MG63 (cell line): ENCODE data around the gene ANKHD1. TPM values are rescaled to one million over a fixed set of nuclear protein-coding genes. Genes with fewer than 3 reads are reported as not detected.
"Not testable (repeated sequence)": the region's sequence is repeated elsewhere in the genome, so short reads cannot be mapped to it uniquely, and the experiment has no call there.

Experiments
- DNase-seq: peaks from one replicate; pipeline ENCODE4 v3.0.0-alpha.2; 2020
- H3K27me3 ChIP-seq: fragments of 250-450 bp; sonication (Bioruptor Pico); 2 replicates; pipeline ENCODE4 v1.5.1; 2020; ENCODE audit warnings: mild to moderate bottlenecking, moderate library complexity
- H3K36me3 ChIP-seq: fragments of 250-450 bp; sonication (Bioruptor Pico); 2 replicates; pipeline ENCODE4 v1.5.1; 2020; ENCODE audit warnings: mild to moderate bottlenecking, moderate library complexity
- H3K4me3 ChIP-seq: fragments of 250-450 bp; sonication (Bioruptor Pico); 2 replicates; pipeline ENCODE4 v1.5.1; 2020; ENCODE audit warnings: mild to moderate bottlenecking, moderate library complexity
- H3K9me3 ChIP-seq: fragments of 250-450 bp; sonication (Bioruptor Pico); 2 replicates; pipeline ENCODE4 v1.5.1; 2020; ENCODE audit warnings: mild to moderate bottlenecking, moderate library complexity
- total RNA-seq: library from RNA; depleted of rRNA; stranded (reverse); fragments of >200 nt; shearing (Covaris generic); gene quantifications from 2 replicates; pipeline ENCODE4 v1.2.3, GENCODE V29; 2014; ENCODE audit warnings: low replicate concordance; rRNA removed

ANKHD1 gene
- total RNA-seq, 1 experiment from 2014 or later = 38.6 TPM

- not testable (repeated sequence) for H3K9me3 ChIP-seq, H3K36me3 ChIP-seq, DNase-seq, H3K4me3 ChIP-seq, H3K27me3 ChIP-seq
Measured at GRCh38 chr5:140579188-140579747, 177.6 kb downstream of the ANKHD1 start.

- Histone ChIP-seq H3K27me3 (no peaks in the 10 kb centered on the region), H3K9me3 (no peaks in the 10 kb centered on the region; the same call in 1 of the 2 replicates), H3K4me3 (no peak overlapping the region), H3K36me3 (no peaks in the 10 kb centered on the region)
- DNase-seq = no peak
Measured at GRCh38 chr5:140587495-140587894, 185.9 kb downstream of the ANKHD1 start.

GRCh38 chr5:140588311-140589070 lies 186.9 kb downstream of the ANKHD1 start:
- Histone ChIP-seq H3K27me3 (no peaks in the 10 kb centered on the region), H3K4me3 (no peak overlapping the region), H3K36me3 (no peaks in the 10 kb centered on the region), H3K9me3 (no peaks in the 10 kb centered on the region)
- DNase-seq = peak; percentile 33

Other genes with a start within 250 kb of the ANKHD1 start
- 12.9 and 29.4 TPM in 2 replicates for gene CYSTM1, start 226.6 kb upstream of the ANKHD1 start, total RNA-seq
- gene PFDN1, start 98.7 kb upstream of the ANKHD1 start, total RNA-seq = 240 and 304 TPM in 2 replicates
- gene HBEGF, start 55.2 kb upstream of the ANKHD1 start, total RNA-seq = 27.9 and 40.0 TPM in 2 replicates
- not detected in 2 replicates for gene SLC4A9, start 41.6 kb upstream of the ANKHD1 start, total RNA-seq
- gene EIF4EBP3, start 145.8 kb downstream of the ANKHD1 start, total RNA-seq = 4.0 and 4.5 TPM in 2 replicates
- gene SRA1, start 155.6 kb downstream of the ANKHD1 start, total RNA-seq = 62.1 and 92.9 TPM in 2 replicates
- 7.2 and 12.5 TPM in 2 replicates for gene APBB3, start 162.8 kb downstream of the ANKHD1 start, total RNA-seq
- 21.7 and 24.8 TPM in 2 replicates for gene SLC35A4, start 163.0 kb downstream of the ANKHD1 start, total RNA-seq
- 0.49 and 2.6 TPM in 2 replicates for gene CD14, start 231.3 kb downstream of the ANKHD1 start, total RNA-seq
- gene TMCO6, start 237.6 kb downstream of the ANKHD1 start, total RNA-seq = 5.5 and 10.7 TPM in 2 replicates
- gene NDUFA2, start 245.8 kb downstream of the ANKHD1 start, total RNA-seq = 86.0 and 94.5 TPM in 2 replicates
- 53.6 and 96.7 TPM in 2 replicates for gene IK, start 246.0 kb downstream of the ANKHD1 start, total RNA-seq